ENCODE measurements around the gene GRIN2C.

Gene GRIN2C

GRCh38 chr17:74818291-74818938 lies 41.3 kb downstream of the GRIN2C start:
- DNase-seq = no peak

- no peak for DNase-seq
These were observed 42.6 kb downstream of the GRIN2C start for GRCh38 chr17:74816905-74817620.

- no peak for DNase-seq
These were observed 43.9 kb downstream of the GRIN2C start for GRCh38 chr17:74815550-74816370.

- DNase-seq = no peak
These were observed 44.6 kb downstream of the GRIN2C start for GRCh38 chr17:74815067-74815466.

GRCh38 chr17:74814453-74814852 lies 45.2 kb downstream of the GRIN2C start:
- DNase-seq = no peak

- DNase-seq = peak; percentile 23 to 43
These were observed 47.3 kb downstream of the GRIN2C start for GRCh38 chr17:74812109-74813009.

- peak in 1 of 2 donors; percentile 9 for DNase-seq
These were observed 48.8 kb downstream of the GRIN2C start for GRCh38 chr17:74810699-74811485.

- peak; percentile 43 to 48 for DNase-seq
These were observed 50.8 kb downstream of the GRIN2C start for GRCh38 chr17:74808714-74809430.

- peak in 1 of 2 donors; percentile 20 for DNase-seq
These were observed 51.8 kb downstream of the GRIN2C start for GRCh38 chr17:74807925-74808324.

- peak in 1 of 2 donors; percentile 34 for DNase-seq
These were observed 52.2 kb downstream of the GRIN2C start for GRCh38 chr17:74807441-74807840.

- no peak for DNase-seq
These were observed 53.4 kb downstream of the GRIN2C start for GRCh38 chr17:74806334-74806733.

- DNase-seq = no peak
These were observed 54.1 kb downstream of the GRIN2C start for GRCh38 chr17:74805591-74805991.

GRCh38 chr17:74804683-74805082 lies 55.0 kb downstream of the GRIN2C start:
- no peak for DNase-seq

GRCh38 chr17:74803971-74804370 lies 55.7 kb downstream of the GRIN2C start:
- DNase-seq = no peak

GRCh38 chr17:74803388-74803930 lies 56.2 kb downstream of the GRIN2C start:
- no peak for DNase-seq

GRCh38 chr17:74801896-74802295 lies 57.8 kb downstream of the GRIN2C start:
- DNase-seq = no peak

GRCh38 chr17:74800531-74800930 lies 59.2 kb downstream of the GRIN2C start:
- no peak for DNase-seq

- no peak for DNase-seq
These were observed 60.6 kb downstream of the GRIN2C start for GRCh38 chr17:74799097-74799496.

- no peak for DNase-seq
These were observed 61.4 kb downstream of the GRIN2C start for GRCh38 chr17:74798239-74798707.

GRCh38 chr17:74797824-74798223 lies 61.9 kb downstream of the GRIN2C start:
- no peak for DNase-seq
